Mucosa of gallbladder (tissue), 1 donor: Measurements from ENCODE around the gene FN3K. TPM values are rescaled to one million over a fixed set of nuclear protein-coding genes. Genes with fewer than 3 reads are reported as not detected.
"Not testable (repeated sequence)": the region's sequence is repeated elsewhere in the genome, so short reads cannot be mapped to it uniquely, and the experiment has no call there.

Source experiments
- DNase-seq: peaks from one replicate; pipeline ENCODE4 v3.0.0-alpha.2; 2020; ENCODE audit warnings: low spot score
- total RNA-seq: library from RNA; stranded (reverse); gene quantifications from one replicate; pipeline ENCODE4 v1.2.1, GENCODE V29; 2021
- donor health status: DM: no; HTN: no; CAD: no.

Gene FN3K
- total RNA-seq, 1 donor from 2014 or later = 46.8 TPM

GRCh38 chr17:82737967-82738877, 2.8 kb downstream of the FN3K start:
- no peak for DNase-seq

GRCh38 chr17:82740906-82741759, 5.7 kb downstream of the FN3K start:
- no peak for DNase-seq

- DNase-seq = no peak
These were observed 8.2 kb downstream of the FN3K start for GRCh38 chr17:82743344-82744219.

- DNase-seq = not testable (repeated sequence)
These were observed 9.3 kb downstream of the FN3K start for GRCh38 chr17:82744736-82745135.

- DNase-seq = no peak
These were observed 10.1 kb downstream of the FN3K start for GRCh38 chr17:82745524-82745923.

- DNase-seq = no peak
These were observed 13.3 kb downstream of the FN3K start for GRCh38 chr17:82748756-82749155.

GRCh38 chr17:82750241-82750908, 15.0 kb downstream of the FN3K start:
- no peak for DNase-seq

- no peak for DNase-seq
These were observed 15.8 kb downstream of the FN3K start for GRCh38 chr17:82751171-82751570.

GRCh38 chr17:82751571-82752370, 16.4 kb downstream of the FN3K start, which contains the start of gene TBCD:
TBCD (plus strand) TSS chr17:82752065; CDS start chr17:82752194, 129 bp downstream.
- DNase-seq = peak; percentile 89

- DNase-seq = no peak
These were observed 17.2 kb downstream of the FN3K start for GRCh38 chr17:82752371-82753200.

GRCh38 chr17:82753201-82753464, 17.7 kb downstream of the FN3K start:
- DNase-seq = no peak

- peak; percentile 65 for DNase-seq
These were observed 19.1 kb downstream of the FN3K start for GRCh38 chr17:82754297-82755208.

- no peak for DNase-seq
These were observed 20.8 kb downstream of the FN3K start for GRCh38 chr17:82756166-82756565.

- DNase-seq = no peak
These were observed 30.0 kb downstream of the FN3K start for GRCh38 chr17:82765371-82765770.

- no peak for DNase-seq
These were observed 31.8 kb downstream of the FN3K start for GRCh38 chr17:82767041-82767754.

GRCh38 chr17:82769041-82769440, 33.6 kb downstream of the FN3K start:
- DNase-seq = no peak

- peak; percentile 74 for DNase-seq
These were observed 36.6 kb downstream of the FN3K start for GRCh38 chr17:82772026-82772425.

- DNase-seq = not testable (repeated sequence)
These were observed 39.0 kb downstream of the FN3K start for GRCh38 chr17:82774456-82774855.
